HK-2 (cell line): Measurements from ENCODE around the gene F8.
"Not testable (repeated sequence)": the region's sequence is repeated elsewhere in the genome, so short reads cannot be mapped to it uniquely, and the experiment has no call there.

Experiments
- DNase-seq: peaks from one replicate; pipeline ENCODE4 v3.0.0-alpha.2; 2018; ENCODE audit not compliant: unreplicated experiment

F8 gene

GRCh38 chrX:154816326-154816898 lies 206.1 kb downstream of the F8 start:
- not testable (repeated sequence) for DNase-seq

GRCh38 chrX:154815274-154815818 lies 207.2 kb downstream of the F8 start:
- no peak for DNase-seq

- DNase-seq, result no peak
These were observed 208.7 kb downstream of the F8 start for GRCh38 chrX:154813801-154814200.

DNA sequence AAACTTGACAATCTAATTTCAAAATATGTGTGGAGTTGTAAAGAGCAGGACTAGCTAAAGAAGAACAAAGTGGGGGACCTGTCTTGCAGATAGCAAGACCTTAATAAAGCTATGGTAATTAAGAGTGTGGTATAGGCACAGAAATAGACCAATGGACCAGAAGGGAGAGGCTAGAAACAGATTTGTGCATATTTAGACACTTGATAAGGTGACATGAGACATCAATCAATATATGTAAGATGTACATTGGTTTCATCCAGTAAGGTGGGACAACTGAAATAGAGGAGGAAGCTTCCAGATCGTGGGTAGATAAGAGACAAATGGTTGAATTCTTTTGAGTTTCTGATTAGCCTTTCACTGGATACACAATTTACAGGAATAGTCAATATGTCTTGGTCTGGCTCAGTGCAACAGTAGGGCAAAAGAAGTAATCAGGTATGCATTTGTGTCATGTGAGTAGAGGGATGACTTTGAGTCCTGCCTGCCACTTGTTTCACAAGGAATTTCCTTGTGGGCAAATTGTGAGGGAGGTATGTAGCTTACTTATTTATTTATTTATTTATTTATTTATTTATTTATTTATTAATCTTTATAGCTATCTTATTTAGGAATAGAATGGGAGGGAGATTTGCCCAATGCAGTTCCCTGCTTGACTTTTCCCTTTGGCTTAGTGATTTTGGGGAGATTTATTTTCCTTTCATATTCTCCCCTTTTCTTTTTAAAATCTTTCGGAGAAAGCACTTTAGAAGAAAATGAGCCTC lies 210.0 kb downstream of the F8 start:
- DNase-seq, result no peak

DNA sequence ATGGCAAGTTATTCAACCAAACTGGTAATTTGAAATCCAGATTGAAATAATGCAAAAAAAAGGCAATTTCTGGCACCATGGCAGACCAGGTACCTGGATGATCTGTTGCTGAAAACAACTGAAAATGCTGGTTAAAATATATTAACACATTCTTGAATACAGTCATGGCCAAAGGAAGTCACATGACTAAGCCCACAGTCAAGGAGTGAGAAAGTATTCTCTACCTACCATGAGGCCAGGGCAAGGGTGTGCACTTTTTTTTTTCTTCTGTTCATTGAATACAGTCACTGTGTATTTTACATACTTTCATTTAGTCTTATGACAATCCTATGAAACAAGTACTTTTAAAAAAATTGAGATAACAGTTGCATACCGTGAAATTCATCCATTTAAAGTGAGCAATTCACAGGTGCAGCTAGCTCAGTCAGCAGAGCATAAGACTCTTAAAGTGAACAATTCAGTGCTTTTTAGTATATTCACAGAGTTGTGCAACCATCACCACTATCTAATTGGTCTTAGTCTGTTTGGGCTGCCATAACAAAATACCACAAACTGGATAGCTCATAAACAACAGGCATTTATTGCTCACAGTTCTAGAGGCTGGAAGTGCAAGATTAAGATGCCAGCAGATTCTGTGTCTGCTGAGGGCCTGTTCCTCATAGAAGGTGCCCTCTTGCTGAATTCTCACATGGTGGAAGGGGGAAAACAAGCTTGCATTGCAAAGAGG lies 212.4 kb downstream of the F8 start:
- DNase-seq, result no peak

DNA sequence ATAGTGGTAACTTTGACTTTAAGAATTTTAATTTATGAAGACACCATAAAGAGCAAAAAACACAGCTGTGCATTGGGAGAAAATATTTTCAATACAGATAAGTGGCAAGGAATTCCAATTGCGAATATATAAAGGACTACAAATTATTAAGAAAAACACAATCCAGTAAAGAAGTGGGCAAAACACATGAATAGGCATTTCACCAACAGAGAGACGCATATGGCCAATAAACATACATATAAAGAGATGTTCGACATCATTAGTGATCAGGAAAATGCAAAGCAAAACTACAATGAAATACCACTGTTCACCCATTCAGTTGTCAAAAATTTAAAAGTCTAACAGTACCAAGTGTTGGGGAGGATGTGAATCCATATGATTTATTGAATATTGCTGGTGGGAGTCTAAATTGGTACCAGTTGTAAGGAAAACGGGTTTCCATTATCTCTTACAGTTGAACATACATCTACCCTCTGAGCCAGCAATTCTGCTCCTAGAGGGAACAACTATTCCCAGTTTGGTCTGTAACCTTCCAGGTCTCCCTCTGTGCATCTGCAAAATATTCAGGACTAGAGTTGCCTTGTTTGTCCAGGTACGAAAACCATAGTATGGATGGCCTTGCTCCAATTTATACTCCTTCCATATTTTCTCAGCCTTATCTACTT lies 215.6 kb downstream of the F8 start:
- DNase-seq, result no peak

- no peak for DNase-seq
These were observed 216.8 kb downstream of the F8 start for GRCh38 chrX:154805696-154806091.

- DNase-seq, result peak; percentile 75
These were observed 217.4 kb downstream of the F8 start, which contains the start of gene MPP1 for GRCh38 chrX:154804957-154805695. TSS of gene MPP1 (minus strand) at chrX:154805485. CDS start at chrX:154805373, 112 bp downstream.

DNA sequence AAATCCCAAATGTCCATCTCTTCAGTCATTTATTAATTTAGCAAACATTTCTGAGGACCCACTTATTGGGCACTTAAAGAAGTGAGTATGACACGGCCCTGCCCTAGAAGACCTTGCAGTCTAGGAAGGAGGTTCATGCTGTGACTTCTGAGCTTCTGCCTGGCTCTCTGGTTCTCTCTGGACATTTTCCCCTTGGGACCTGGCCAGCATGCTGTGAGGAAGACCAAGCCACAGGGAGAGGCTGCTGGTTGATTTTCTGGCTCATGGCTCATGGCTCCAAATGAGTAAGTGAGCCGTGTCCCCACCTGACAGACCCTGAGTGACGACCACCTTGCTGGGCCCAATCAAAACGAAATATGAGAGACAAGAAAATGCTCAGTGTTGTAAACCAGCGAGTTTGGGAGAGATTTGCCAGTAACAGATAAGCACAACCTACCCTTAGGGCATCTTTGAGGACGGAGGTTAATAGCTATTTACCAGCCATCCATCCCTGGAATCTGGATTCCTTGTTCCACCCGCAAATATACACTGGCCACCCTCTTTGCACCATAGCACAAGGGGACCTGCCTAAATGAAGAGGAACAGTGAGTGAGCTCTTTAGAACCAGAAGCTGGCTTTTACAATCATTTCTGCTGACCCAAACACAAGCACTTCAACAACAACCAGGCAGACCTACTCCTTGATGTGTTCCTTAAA lies 218.1 kb downstream of the F8 start:
- DNase-seq, result no peak

DNA sequence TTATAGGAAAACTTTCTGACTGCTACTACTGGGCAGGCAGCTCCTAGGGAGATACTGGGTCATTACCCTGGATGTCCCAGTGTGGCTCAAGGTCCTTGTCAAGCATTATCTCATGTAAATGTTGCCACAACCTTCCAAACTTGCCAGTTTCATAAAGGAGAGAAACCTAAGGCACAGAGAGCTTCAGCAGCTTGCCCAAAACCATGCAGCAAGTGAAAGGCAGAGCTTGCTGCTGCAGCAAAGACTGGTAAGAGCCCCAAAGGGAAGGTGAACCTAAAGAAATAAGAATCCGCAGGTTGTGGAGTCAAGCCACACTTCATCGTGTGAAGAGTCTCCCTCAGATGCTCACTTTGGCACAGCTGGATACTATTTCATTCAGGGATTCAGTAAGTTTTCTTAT lies 219.6 kb downstream of the F8 start:
- DNase-seq, result no peak

DNA sequence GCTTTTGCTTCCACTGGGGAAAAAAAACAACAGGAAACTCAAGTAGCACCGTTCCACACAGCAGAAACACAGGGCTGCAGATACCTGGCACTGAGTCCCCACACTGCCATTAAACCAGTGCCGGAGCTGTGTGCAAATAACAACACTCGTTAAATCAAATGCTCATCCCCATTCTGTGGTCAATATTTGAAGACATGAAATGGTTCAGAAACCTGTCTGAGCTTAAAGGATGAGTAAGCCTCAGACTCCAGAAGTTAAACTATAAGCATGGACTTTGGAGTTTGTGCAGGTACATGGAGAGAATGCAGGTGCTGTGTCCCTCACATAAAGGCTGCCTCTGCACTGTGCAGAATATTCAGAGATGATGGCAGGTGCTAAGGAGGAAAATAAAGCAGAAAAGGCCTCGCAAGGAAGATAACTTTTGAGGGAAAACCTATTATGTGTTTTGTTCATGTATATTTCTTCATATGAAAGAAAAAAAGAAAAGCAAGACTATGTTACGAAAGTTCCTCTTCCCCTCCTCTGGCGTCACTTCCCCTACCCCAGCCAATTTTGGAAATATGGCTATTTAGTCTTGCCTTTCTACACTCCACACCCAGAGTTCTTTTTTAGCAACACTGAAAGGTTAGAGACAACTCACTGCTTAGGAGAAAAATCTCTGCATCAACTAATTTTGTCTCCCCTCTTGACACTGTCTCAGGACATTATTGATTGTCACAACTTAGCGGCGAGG lies 221.9 kb downstream of the F8 start:
- no peak for DNase-seq

- DNase-seq, result peak; percentile 29
These were observed 222.8 kb downstream of the F8 start for GRCh38 chrX:154799556-154800348.

- DNase-seq, result no peak
These were observed 225.5 kb downstream of the F8 start for GRCh38 chrX:154797006-154797405.

DNA sequence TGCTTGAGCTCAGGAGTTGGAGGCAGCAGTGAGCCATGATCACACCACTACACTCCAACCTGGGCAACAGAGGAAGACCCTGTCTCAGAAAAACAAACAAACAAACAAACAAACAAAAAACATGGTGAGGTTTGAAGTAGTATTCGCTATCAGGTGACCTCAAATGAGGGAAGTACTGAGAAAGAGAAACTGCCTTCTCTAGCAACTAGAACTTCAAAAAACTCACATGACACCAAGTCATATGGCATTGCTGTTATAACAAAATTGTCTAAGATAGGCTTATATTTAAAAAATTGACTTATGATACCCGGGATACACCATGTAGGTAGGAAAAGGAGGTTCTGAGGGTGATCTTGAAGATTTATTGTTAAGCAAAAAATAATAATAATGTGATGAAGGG lies 227.5 kb downstream of the F8 start:
- DNase-seq, result no peak

DNA sequence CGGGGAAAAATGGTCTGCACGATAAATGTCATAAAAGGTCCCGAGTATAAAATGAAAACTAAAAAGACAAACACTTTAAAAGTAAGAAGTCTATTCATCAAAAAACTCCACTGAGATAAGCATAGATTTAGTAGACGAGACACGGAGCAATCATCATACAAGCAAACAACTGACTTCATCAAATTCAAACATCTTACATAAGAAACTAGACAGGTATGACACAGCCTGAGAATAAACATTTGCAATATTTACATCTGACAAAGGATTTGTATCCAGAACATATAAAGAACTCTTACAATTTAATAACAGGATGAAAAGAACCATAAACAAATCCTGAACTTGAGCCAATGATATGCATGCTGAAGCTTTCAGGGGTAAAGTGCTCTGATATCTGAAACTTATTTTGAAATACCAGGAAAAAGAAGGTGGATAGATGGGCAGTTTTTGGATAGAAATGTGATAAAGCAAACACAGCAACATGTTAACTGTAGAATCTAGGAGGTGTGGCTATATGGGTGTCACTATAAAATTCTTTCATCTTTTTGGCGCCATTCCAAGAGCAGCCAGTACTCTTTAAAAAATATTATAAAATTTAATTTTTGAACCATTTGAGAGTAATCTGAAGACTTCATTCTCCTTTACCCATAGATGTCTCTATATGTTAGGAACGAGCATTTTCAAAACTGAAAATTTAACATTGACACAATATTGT lies 229.3 kb downstream of the F8 start:
- DNase-seq, result no peak

- DNase-seq, result no peak
These were observed 230.6 kb downstream of the F8 start for GRCh38 chrX:154791939-154792338.

- no peak for DNase-seq
These were observed 231.1 kb downstream of the F8 start for GRCh38 chrX:154791467-154791866.
